GM21447 (cell line): ENCODE data around the gene PTPRR.
"Not testable (repeated sequence)": the region's sequence is repeated elsewhere in the genome, so short reads cannot be mapped to it uniquely, and the experiment has no call there.

ENCODE experiments used
- ATAC-seq: cut with Tn5 transposase; IDR thresholded peaks from one replicate; pipeline ENCODE4 v1.9.1; 2021; ENCODE audit not compliant: unreplicated experiment

The PTPRR gene

DNA sequence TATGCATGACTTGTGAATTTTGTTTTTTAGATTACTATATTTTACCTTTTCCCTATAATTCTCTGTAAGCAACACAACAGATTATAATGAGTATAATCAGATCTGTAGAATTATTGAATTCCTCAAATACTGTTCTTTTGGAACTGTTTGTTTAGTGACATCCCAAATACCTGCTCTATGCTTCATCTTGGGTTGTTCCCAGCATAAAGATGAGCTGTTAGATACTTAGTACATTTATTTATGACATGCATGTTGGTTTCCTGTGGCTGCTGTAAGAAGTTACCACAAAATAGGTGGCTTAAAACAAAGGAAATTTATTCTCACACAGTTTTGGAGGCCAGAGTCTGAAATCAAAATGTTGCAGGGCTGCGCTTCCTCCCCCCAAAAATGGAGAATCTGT lies 78.4 kb downstream of the PTPRR start:
- ATAC-seq = no peak

DNA sequence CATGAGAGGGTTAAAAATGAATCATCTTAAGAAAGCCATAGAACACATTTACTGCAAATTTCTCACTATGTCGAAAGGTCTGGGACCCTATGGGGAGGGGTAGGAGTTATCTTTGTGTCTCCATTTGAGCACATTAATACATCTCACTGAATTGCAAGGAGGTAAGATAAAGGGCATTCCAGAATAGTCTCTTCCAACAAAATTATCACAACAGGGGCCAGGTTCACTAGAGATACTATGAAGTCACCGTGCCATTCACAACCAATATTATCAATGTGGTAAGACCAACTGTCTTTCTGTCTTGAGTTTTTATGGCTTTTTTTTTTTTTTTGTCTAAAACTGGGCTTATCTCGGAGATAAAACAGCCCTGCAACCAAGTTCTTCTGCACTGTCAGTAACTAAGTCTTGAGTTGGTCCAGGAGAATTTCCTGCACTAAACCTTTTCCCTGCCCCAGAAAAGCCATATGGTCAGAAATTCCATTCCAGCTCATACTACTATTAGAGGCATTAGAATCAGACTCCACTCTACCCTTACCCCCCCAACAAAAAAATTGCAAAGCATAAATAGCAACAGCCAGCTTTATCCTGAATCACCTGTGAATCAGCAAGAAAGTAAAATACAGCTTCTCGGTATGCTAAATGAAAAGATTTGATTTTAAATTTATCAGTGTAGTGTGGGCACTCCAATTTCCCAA lies 79.7 kb downstream of the PTPRR start:
- ATAC-seq = no peak

DNA sequence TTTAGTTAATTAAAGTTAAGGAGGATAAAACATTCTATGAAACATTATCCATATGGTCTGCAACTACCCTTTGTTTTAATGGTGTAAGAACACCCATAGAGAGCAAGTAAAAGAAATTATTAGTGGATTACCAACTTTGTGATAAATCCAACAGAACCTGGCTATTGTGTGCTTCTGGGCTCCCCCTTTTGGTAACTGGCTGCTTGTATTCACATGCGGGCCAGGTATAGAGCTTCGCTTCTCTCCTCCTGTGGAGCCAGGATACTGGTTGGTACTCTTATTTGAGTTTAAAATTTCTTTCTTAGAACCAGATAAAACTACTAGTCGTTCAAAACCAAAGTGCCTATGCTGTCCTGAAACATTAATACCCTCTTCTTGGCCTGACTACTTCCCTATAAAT lies 81.0 kb downstream of the PTPRR start:
- no peak for ATAC-seq

DNA sequence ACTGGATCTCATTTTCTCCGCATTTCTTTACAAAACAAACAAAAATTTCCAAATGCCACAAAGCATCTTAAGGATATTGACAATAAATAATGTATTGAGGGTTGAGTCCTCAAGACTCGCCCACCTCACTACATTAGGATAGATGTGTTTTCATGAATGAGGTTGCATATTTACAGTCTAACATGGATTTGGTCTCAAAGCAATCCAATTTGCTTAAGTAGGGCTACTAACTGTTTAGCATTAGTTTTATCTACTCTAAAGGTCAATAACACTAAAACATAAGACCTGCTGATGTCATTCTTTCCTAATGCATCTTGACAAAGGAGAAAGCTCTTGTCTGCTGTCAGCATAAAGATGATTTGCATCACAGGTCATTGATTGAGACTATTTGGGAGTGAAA lies 82.4 kb downstream of the PTPRR start:
- ATAC-seq = no peak

DNA sequence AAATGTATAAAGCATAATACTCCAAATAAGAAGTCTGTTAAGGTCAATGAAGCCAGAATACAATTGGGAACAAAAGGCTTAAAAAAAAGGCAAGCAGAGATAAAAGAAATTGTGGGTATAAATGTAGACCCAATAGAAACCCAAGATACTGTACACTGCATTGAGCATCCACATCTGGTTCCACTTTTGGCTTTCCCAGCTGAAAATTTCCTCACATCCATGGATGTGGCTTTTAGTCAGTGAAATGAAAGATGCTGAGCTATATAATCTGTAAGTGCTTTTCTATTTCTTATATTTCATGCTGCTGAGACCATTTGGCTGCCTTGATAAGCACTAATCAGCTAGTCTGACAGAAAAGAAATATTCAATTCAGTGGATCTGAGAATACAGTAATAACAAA lies 83.5 kb downstream of the PTPRR start:
- ATAC-seq = no peak

DNA sequence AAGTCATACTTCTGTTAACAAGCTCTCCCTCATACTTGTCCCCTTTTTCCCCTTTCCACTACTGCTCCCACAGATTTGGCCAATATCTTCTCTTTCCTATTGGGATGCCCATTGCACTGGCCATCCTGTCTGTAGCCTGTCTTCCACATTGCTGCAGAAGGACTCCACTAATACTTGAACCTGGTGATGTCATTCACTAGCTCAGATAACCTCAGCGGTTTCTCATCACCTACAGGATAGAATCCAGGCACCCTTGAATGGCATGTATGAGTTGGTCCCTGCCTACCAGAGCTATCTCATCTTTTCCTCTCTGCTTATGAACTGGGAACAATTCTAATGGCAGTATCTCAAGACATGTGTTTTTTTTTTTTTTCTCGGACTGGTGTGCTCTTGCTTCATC lies 84.6 kb downstream of the PTPRR start:
- ATAC-seq = no peak

DNA sequence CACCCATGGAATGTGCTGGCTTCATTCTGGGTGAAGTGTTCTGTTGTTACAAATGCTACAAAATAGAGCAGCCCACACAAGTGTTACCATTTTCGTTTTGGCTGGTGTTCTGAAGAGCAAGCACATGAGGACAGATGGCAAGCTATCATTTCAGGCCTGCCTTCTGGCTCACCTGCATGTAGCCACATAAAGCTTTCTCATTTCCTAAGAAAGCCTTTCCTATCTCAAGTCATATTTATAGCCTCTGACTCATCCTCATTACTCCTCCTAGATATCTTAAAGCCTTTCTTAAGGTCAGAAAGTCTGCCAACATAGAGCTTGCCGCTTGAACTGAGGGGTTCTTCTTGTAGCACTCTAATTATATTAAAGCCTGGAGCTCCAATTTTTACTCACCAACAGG lies 89.0 kb downstream of the PTPRR start:
- ATAC-seq = no peak

DNA sequence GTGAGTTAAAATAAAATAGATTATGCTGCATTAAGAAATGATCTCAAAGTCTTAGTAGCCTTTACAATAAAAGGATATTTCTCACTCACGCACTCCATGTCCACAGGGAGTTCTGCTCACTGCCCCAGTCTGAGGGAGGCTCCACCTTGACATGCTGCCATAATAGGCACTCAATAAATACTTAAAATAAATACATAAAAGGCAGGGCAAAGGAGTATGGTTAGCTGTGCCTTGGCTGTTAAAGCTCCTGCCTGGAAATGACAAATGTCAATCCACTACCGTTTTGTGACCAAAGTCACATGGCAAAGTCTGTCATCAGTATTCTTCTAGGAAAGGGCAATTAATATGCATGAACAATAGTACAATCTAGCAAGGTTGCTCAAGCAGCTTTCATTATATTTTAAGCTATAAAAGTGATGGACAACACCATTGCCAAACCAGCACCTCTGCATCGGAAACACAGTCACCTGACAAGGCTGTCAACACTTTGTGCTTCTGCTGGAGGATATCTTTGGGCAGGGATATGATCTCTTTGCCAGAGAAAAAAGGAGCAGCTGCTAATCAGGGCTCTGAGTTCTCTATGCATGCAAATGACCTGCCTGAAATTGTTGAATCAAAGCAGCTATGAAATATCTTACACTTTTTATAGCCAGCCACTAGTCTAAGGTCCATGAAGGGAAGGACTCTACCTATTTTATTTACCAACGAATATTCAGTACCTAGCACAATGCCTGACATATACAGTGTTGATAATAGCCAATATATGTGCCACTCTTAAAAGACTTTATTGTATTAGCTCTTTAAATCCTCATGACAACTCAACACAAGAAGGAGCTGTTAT lies 90.1 kb downstream of the PTPRR start:
- ATAC-seq = no peak

DNA sequence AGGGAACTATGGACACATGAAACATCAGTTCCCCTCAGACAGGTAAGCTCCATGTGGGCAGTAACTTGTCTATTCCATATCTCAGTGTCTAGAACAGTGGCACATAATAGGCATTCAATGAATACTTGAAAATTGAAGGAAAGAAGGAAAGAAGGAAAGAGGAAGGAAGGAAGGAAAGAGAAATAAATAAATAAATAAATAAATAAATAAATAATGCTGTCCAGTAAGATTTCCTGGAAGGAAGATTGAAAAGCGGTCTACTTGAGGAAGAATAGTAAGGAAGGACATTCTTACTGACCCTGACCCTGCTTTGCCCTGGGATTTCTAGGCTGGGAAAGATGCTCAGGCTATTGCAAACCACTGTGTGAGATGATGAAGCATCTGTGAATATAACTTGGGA lies 91.5 kb downstream of the PTPRR start:
- ATAC-seq = no peak

DNA sequence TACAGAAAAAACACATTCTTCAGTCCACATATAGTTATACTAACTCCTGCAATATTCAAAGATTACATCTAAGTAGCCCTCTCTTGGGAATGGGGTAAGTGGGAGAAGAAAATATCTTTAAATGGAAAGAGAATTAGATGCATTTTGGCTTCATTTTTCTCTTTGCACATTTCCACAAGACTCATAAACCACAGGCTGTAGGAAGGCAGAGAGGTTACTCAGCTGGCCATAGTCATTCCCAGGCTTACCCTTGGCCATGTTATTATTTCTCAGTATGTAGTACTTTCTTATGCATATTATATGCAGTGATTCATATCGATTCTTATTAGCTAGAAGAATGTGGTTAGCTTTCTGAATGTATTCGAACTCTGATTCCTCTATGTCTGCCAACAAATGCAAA lies 92.2 kb downstream of the PTPRR start:
- no peak for ATAC-seq

DNA sequence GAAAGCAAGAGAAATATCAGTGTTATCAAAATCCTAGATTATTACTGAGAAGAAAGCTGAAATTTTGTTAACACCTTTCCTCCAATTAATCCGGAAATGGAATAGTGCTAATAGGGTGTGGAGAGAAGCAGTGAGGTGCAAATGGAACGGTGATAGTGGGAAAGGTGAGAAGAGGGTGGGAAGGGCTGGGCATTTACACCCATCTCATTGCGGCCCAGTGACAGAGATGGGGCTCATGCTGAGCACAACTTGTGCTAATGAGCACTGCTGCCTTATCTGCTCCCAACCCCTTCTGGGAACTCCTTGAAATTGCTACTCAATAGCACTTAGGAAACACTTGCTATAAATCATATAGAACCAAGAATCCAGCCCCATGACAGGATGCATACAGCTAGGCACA lies 94.4 kb downstream of the PTPRR start:
- no peak for ATAC-seq

DNA sequence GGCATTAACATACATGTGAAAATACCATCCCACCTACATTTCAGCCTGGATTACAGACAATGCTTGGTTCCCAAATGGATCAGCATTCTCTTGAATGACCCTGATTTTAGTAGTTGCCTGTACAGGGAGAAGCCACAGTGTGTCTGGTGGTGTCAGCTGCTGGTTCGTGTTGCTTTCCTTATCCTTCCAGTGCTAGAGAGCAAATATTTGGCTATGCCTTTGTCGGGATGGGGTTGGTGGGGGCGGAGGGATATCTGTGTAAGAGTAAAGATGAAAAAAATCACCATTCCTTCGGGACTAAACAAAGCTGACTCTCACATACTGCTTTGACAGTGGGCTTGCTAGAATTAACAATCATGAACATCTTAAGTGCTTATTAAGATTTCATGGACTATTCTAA lies 96.0 kb downstream of the PTPRR start:
- ATAC-seq = no peak

DNA sequence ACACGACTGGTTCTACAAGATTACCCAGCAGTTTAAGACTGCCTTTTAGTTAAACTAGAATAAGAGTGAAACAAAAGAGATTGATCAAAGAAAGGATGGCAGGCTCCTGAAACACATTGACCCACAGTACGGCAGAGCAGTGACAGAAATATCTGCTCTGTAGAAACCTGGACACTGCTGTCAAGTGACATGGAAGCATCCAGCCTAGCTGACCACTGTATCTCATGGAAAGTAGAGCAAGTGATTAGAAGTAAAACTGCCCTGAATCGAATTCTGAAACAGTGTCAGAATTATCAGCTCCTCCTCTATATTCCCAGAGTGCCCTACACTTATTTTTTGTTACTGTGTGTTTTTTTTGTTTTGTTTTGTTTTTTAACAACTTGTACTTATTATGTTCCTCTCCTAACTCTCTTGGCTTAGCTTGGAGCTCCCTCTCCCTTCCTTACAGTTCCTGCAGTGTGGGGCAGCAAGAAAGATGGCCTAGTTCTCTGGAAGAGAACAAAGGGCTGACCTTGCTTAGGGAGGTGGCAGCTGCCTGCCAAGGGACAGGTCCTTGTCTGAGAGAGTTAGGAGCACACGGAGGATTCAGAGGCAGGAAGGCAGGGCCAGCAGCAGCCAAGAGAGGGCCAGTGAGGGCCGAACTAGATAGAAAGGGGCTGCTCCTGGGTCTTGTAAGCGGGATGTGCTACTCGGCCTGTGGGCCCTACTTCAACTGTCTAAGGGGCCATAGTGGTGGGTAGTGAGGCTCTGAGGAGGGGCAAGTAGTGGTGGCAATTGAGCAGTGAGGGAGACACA lies 97.2 kb downstream of the PTPRR start:
- ATAC-seq = no peak

DNA sequence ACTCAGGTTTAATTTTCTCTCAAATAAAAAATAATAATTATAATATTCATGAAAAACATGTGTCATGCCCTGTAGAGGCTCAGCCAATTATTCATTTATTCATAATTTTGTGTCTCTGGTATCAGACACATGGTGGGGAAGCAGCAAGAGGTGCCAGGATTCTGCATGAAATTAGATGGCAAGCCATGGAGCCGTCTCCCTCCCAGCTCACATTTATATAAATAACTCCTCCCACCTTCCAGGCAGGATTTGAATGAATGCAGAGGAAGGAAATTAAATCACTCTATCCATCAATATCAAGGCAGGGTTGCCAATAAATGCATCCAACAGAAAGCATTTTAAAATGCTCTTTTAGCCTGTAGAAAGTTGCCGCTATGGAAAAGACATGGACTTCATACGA lies 98.1 kb downstream of the PTPRR start:
- ATAC-seq = no peak

DNA sequence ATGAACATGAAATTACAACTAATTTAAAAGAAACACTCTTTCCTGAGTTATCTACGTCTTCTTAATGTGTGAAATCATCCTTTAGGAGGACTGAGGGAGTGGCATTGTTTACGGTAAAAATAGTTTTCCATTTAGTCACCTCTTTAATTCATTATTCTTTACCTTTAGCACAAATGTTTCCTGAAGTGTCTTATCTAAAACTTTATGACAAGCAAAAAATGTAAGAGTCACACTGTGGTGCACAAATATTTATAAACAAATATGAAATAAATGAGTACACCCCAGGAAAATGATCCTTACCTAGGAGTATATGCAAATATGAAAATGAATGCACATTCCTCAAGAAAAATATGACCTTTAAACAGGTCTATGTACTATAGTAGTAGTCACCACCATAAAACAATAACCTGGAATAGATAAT lies 104.6 kb downstream of the PTPRR start:
- no peak for ATAC-seq

DNA sequence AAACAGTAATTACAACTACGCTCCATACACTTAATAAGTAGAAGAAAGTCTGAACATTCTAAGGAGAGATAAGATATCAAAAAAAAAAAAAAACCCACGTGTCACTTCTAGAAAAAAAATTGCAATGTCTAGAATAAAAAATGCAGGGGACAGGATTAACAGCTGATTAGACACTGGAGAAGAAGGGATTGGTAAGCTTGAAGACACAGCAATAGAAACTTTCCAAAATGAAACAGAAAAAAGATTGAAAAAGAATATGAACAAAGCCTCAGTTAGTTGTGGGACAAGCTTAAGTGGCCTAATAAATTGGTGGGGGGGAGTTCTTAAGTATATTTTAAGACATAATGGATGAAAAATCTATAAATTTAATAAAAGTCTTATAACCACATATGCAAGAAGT lies 105.5 kb downstream of the PTPRR start:
- ATAC-seq = no peak

DNA sequence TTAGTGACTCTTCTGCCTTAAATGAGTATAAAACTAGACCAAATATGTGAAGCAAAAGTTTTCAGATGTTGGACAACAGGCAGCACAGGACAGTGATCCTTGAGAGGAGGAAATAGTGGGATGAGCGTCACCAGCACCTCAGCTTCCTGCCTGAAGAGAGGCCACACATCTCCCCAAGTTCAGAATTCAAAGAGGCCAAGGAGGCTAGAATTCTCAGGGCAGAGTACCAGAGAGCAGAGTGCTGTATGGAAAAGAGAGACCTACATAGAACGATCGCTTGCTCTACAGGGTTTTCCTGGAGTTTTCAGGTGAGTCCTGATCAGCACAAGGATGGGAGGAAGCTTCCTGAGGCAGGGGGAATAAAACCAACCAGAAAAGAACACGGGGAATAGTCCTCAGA lies 107.0 kb downstream of the PTPRR start:
- no peak for ATAC-seq

DNA sequence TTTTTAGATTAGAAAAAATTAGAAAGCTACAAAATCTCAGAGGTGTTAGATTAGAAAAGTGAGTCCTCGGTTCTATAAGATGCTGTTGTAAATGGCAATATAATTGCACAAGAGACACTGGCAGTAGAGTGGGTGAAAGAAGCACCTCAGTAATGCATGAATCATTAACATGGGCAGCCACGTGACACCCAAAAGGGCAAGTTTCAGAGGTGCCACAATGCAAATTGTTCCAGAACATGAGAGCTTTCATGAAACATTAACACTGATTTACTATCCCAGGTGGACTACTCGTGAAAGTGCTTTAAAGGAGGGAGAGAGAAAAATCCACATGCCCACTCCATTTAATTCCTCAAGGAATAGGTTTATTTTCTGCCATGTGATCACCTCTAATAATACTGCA lies 108.4 kb downstream of the PTPRR start:
- peak; percentile 63 for ATAC-seq

DNA sequence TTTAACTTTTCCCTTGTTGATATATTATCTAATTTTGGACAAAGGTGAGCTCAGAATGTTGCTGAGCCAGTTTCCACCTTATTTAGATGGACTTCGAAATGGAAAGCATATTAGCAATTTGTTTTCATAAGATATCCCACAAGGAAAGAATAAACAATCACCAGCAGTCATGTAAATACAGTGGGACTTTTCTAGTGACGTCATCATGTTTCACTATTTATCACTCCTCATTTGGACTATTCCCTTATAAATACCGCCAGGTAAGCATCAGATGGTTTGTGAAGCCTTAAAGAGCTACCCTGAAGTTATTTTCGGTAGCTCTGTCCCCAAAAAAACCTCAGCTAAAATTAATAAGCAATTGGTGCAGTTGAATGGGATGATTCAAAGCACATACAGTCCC lies 110.7 kb downstream of the PTPRR start:
- ATAC-seq = no peak

DNA sequence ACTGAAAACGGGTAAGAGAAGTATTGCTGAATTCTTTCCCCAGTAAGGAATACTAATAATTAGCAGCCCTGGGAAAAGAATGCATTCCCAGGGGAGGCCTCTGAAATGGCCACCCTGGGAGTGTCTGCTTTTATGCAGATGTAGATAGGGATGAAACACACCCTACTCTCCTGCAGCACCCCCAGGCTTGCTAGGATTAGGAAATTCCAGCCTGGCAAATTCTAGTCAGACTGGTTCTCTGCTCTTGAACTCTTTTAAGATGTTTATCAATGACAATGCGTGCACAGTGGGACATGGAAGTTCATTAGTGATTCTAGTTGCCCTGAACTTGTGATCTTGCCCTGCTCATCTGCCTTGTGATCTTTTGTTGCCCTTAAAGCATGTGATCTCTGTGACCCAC lies 112.5 kb downstream of the PTPRR start:
- ATAC-seq = not testable (repeated sequence)

DNA sequence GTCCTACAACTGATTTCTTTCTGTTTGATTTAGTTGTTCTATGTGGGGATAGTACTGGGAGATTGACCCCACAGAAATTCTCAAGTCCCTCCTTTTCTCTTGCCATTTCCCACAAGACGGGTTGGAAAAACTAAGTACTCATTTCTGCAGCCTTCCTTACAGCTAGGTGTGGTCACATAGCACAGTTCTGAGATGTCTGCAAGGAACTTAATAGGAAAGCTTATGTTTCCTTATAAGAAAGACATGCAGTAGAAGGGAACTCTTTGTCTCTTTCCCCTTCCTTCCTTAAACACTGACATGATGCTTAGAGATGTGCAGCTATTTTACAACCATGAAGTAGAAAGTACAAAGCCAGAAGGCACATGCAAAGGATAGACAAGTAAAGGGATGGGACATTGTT lies 113.7 kb downstream of the PTPRR start:
- no peak for ATAC-seq

DNA sequence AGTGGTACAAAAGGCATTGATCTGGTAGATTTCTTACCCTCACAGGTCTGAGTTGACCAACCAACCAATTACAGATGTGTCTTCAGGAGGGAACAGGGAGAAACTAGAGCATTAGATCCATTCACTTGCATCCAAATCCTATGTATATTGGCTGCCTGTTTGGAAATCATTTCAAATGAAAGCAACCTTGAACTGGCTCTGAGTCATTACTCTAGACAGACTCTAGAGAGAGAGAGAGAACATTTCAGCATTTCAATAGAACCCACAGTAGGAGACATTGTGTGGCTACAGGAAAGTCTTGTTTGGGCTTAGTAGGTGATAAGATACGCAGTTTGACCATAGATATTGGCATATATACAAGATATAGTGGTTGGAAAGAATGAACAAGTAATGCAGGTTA lies 114.5 kb downstream of the PTPRR start:
- ATAC-seq = no peak
